Suppressor macrophage (primary cell): ENCODE measurements around the gene TKTL2.

Experiments
- DNase-seq, 4 experiments: peaks; one replicate each; pipeline ENCODE4 v3.0.0-alpha.2; 2020 to 2022
- total RNA-seq, 17 experiments: gene quantifications; one replicate each; lab custom pipeline; 2026; ENCODE audit warnings: mixed read lengths in 6 of 17, inconsistent platforms in 3 of 17; lab: John Stamatoyannopoulos, UW

Gene TKTL2, protein sequence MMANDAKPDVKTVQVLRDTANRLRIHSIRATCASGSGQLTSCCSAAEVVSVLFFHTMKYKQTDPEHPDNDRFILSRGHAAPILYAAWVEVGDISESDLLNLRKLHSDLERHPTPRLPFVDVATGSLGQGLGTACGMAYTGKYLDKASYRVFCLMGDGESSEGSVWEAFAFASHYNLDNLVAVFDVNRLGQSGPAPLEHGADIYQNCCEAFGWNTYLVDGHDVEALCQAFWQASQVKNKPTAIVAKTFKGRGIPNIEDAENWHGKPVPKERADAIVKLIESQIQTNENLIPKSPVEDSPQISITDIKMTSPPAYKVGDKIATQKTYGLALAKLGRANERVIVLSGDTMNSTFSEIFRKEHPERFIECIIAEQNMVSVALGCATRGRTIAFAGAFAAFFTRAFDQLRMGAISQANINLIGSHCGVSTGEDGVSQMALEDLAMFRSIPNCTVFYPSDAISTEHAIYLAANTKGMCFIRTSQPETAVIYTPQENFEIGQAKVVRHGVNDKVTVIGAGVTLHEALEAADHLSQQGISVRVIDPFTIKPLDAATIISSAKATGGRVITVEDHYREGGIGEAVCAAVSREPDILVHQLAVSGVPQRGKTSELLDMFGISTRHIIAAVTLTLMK
- 0 to 1.4 (median 0.03) reads per million in 17 experiments for total RNA-seq

DNA sequence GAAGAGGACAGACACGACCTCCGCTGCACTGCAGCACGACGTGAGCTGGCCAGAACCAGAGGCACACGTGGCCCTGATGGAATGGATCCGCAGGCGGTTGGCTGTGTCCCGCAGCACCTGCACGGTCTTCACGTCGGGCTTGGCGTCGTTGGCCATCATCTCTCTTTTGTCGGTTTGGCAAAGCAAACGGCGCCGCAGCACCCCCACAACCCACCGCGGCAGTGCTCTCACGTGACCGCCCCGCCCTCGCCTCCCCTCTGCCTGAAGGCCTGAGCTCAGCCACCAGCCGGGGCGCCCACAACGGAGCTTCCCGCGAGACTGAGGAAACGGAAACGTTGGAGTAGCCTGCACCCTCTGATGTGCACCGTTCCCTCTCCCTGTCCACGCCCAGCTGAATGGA lies at the start of gene TKTL2:
TKTL2 (minus strand) TSS at position 179 of the 400 bp plus-strand sequence; CDS start at position 159, 20 bp downstream.
- DNase-seq: no peak

- no peak for DNase-seq
Observed at GRCh38 chr4:163515198-163515597, 41.6 kb upstream of the TKTL2 start.

DNA sequence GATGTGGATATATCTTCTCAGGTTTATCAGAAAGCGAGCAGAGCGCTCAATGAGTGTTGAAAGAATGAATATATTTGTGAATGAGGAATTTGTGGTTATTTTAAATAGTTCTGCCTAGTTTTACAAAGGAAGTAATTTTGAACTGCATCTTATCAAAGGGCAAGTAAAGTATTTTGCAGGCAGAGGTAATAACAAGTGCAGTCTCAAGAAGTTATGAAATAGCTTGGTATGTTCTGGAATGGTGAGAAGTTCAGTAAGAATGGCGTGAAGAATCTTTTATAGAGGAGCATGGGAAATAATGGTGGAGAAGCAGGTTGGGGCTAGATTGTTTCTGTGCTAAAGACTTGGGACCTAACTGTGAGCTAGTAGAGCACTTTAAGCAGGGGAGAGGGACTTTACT lies 31.8 kb upstream of the TKTL2 start:
- peak in 2 of 4 experiments; percentile 2 to 20 for DNase-seq

- DNase-seq: no peak
Observed at GRCh38 chr4:163500586-163500985, 27.0 kb upstream of the TKTL2 start.

GRCh38 chr4:163495900-163496299 lies 22.3 kb upstream of the TKTL2 start:
- DNase-seq: peak in 1 of 4 experiments; percentile 1

GRCh38 chr4:163494360-163495241 lies 21.0 kb upstream of the TKTL2 start, which contains the start of gene TMA16:
Gene TMA16, plus strand, starts transcription at chr4:163494690. Its CDS starts 112 bp downstream, at chr4:163494802.
- peak; percentile 94 to 96 (median 96) for DNase-seq

- peak; percentile 56 to 86 (median 78) for DNase-seq
Observed at GRCh38 chr4:163493643-163494359, 20.2 kb upstream of the TKTL2 start.

DNA sequence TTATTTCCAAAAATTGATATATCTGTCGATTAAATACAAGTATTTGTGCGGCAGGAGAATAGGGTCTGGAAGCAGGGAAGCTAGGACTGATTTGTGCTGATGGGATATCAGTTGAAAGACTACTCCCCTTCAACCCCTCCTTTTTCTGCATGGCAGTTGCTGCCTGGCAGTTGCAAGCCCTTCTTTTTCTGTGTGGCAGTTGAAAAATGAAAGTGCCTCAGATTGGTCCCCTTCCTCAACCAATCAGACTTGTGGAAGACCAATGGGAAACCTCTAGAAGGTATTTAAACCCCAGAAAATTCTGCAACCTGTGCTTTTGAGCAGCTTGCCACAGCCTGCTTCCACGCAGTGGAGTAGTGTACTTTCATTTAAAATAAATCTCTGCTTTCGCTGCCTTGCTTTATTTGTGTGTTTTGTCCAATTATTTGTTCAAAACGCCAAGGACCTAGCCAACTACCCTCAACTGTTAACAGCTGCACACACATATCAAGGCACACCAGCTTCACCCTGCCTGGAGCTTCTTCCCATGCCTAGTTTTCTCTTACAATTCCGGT lies 19.5 kb upstream of the TKTL2 start:
- peak in 3 of 4 experiments; percentile 7 to 17 (median 11) for DNase-seq

DNA sequence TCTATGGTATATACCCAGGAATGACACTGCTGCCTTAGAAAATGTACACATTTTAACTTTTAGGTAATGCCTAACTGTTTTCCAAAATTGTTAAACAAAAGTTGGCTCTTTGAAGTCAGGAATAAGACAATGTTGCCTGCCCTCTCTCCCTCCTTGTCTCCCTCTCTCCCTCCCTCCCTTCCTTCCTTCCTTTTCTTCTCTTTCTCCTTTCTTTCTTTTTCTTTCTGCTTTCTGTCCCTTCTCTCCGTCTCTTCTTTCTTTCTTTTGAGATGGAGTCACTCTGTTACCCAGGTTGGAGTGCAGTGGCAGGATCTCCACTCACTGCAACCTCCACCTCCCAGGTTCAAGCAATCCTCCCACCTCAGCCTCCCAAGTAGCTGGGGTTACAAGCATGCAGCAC lies 16.4 kb upstream of the TKTL2 start:
- DNase-seq: no peak

GRCh38 chr4:163486321-163486720 lies 12.8 kb upstream of the TKTL2 start:
- no peak for DNase-seq

- peak in 3 of 4 experiments; percentile 47 to 58 (median 48) for DNase-seq
Observed at GRCh38 chr4:163485589-163485988, 12.0 kb upstream of the TKTL2 start.

DNA sequence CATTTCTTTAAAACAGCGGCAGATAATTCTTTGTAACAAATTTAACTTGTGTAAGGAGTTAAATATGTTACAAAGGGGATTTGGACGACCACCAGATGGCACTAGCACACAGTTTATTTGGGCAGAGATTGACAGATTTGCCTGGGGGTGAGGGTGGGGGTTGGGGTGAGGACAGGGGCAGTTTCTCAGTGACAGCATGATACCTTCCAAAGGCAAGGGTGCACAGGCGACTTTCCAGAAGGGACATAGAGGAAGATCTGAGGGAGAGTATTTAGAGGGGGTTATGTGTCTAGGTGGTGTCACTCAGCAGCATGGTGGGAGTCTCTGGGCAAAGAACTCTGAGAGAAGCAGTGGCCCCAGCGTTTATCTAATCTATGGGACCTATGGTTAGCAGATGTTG lies 11.4 kb upstream of the TKTL2 start:
- peak; percentile 64 to 77 (median 72) for DNase-seq

- peak; percentile 39 to 84 (median 58) for DNase-seq
Observed at GRCh38 chr4:163482190-163482589, 8.6 kb upstream of the TKTL2 start.

GRCh38 chr4:163476761-163477438 lies 3.3 kb upstream of the TKTL2 start:
- no peak for DNase-seq

GRCh38 chr4:163474027-163474426 lies 473 bp upstream of the TKTL2 start:
- no peak for DNase-seq

DNA sequence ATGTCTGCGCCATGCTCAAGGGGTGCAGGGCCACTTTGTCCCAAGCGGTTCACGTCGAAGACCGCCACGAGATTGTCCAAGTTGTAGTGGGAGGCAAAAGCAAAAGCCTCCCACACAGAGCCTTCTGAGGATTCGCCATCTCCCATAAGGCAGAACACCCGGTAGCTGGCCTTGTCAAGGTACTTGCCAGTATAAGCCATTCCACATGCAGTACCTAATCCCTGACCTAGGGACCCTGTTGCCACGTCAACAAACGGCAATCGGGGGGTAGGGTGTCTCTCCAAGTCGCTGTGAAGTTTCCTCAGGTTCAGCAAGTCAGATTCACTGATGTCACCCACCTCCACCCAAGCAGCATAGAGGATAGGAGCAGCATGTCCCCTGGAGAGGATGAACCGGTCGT lies 424 bp downstream of the TKTL2 start:
- no peak for DNase-seq

DNA sequence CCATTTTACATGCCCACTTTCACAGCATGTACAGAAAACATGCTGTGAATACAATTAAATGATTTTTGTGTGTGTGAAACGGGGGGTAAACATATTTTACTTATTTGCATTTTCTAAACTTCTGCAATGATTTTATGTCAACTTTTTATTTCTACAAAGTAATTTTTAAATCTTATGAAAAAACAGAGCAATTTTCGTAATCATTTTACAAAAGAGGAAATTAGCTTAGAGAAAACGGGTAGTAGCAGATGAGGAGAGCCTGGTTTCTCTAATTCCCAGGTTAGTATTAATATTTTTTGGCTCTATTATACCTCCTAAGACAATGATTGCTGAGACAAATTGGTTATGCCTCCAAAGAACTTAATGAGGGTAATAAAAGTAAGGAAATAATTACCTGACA lies 3.2 kb downstream of the TKTL2 start:
- peak in 3 of 4 experiments; percentile 4 to 56 (median 41) for DNase-seq

- peak in 1 of 4 experiments; percentile 11 for DNase-seq
Observed at GRCh38 chr4:163467082-163467770, 6.3 kb downstream of the TKTL2 start.

DNA sequence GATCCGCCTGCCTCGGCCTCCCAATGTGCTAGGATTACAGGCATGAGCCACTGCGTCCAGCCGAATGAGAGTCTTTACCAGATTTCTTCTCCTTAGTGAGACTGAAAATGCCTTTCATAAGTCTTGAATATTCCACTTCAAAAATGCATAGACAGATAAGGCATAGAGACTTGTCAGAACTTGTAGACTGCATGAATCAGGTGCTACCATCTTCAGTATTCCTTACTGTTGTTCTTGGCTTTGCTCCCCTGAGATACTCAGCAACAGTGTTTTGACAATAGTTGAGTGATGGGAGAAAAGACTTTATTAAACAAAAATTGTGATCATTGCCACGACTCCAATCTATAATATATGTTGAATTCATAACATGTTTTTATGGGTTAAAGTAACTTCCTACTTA lies 11.0 kb downstream of the TKTL2 start:
- no peak for DNase-seq

GRCh38 chr4:163448540-163449203 lies 24.9 kb downstream of the TKTL2 start:
- no peak for DNase-seq
